Measurements from ENCODE around the gene SARS2. TPM values are rescaled to one million over a fixed set of nuclear protein-coding genes. Genes with fewer than 3 reads are reported as not detected.

SARS2 gene
- polyA plus RNA-seq, 1 donor, result 31.1 TPM

Other genes starting within 250 kb of the SARS2 start
- 3.4 TPM for gene CAPN12, start 186.3 kb downstream of the SARS2 start, polyA plus RNA-seq (ENCODE audit: insufficient read length)
- gene LGALS7, start 157.2 kb downstream of the SARS2 start, polyA plus RNA-seq (ENCODE audit: insufficient read length), result not detected
- gene LGALS7B, start 141.6 kb downstream of the SARS2 start, polyA plus RNA-seq (ENCODE audit: insufficient read length), result 5.4 TPM
- 1.5 TPM for gene LGALS4, start 117.8 kb downstream of the SARS2 start, polyA plus RNA-seq (ENCODE audit: insufficient read length)
- gene ECH1, start 99.0 kb downstream of the SARS2 start, polyA plus RNA-seq (ENCODE audit: insufficient read length), result 154 TPM
- gene HNRNPL, start 80.8 kb downstream of the SARS2 start, polyA plus RNA-seq (ENCODE audit: insufficient read length), result 273 TPM
- gene RINL, start 52.5 kb downstream of the SARS2 start, polyA plus RNA-seq (ENCODE audit: insufficient read length), result 9.1 TPM
- 98.5 TPM for gene SIRT2, start 31.1 kb downstream of the SARS2 start, polyA plus RNA-seq (ENCODE audit: insufficient read length)
- gene NFKBIB, start 30.8 kb downstream of the SARS2 start, polyA plus RNA-seq (ENCODE audit: insufficient read length), result 11.5 TPM
- gene CCER2, start 18.6 kb downstream of the SARS2 start, polyA plus RNA-seq (ENCODE audit: insufficient read length), result 4.2 TPM
- gene MRPS12, start 181 bp upstream of the SARS2 start, polyA plus RNA-seq (ENCODE audit: insufficient read length), result 20.2 TPM
- 32.3 TPM for gene FBXO17, start 45.0 kb upstream of the SARS2 start, polyA plus RNA-seq (ENCODE audit: insufficient read length)
- 4.1 TPM for gene FBXO27, start 101.8 kb upstream of the SARS2 start, polyA plus RNA-seq (ENCODE audit: insufficient read length)
- gene ACP7, start 153.6 kb upstream of the SARS2 start, polyA plus RNA-seq (ENCODE audit: insufficient read length), result 0.14 TPM
- 23.0 TPM for gene PAK4, start 195.0 kb upstream of the SARS2 start, polyA plus RNA-seq (ENCODE audit: insufficient read length)